Endodermal cell (in vitro differentiated cells): ENCODE results near the gene ZNHIT3. TPM values are rescaled to one million over a fixed set of nuclear protein-coding genes. Genes with fewer than 3 reads are reported as not detected.

Source experiments
- DNase-seq: peaks from one replicate; pipeline ENCODE4 v3.0.0-alpha.2; 2017
- H3K27ac ChIP-seq: 2 replicates; pipeline ENCODE4 v1.5.1; 2013; ENCODE audit warnings: mild to moderate bottlenecking, low read depth, low read length, moderate library complexity
- H3K27me3 ChIP-seq: 2 replicates; pipeline ENCODE4 v1.6.1; 2013; ENCODE audit warnings: mild to moderate bottlenecking, low read length, moderate library complexity; ENCODE audit not compliant: insufficient read depth, control insufficient read depth, poor library complexity, severe bottlenecking
- H3K36me3 ChIP-seq: 2 replicates; pipeline ENCODE4 v1.7.0; 2013; ENCODE audit warnings: mild to moderate bottlenecking, low read length, moderate library complexity; ENCODE audit not compliant: control insufficient read depth, insufficient read depth
- H3K4me1 ChIP-seq: one replicate; pipeline ENCODE4 v1.7.0; 2013; ENCODE audit warnings: low read length; ENCODE audit not compliant: control insufficient read depth, insufficient read depth
- H3K4me3 ChIP-seq: 2 replicates; pipeline ENCODE4 v1.5.1; 2013; ENCODE audit warnings: mild to moderate bottlenecking, low read length, moderate library complexity
- H3K9ac ChIP-seq: 2 replicates; pipeline ENCODE4 v1.6.1; 2013; ENCODE audit warnings: mild to moderate bottlenecking, low read length, moderate library complexity; ENCODE audit not compliant: poor library complexity, severe bottlenecking; ENCODE audit errors: extremely low read depth
- H3K9me3 ChIP-seq: 2 replicates; pipeline ENCODE4 v1.6.1; 2013; ENCODE audit warnings: mild to moderate bottlenecking, low read length, moderate library complexity; ENCODE audit not compliant: control insufficient read depth
- H3K27ac Mint-ChIP-seq: 2 replicates; pipeline ENCODE4 v1.8.0; 2020; ENCODE audit warnings: mixed read lengths
- H3K27me3 Mint-ChIP-seq: 2 replicates; pipeline ENCODE4 v1.8.0; 2021; ENCODE audit warnings: mild to moderate bottlenecking, mixed read lengths; ENCODE audit not compliant: insufficient read depth
- H3K36me3 Mint-ChIP-seq: 2 replicates; pipeline ENCODE4 v1.8.0; 2020; ENCODE audit warnings: low read depth, mixed read lengths
- H3K4me1 Mint-ChIP-seq: 2 replicates; pipeline ENCODE4 v1.8.0; 2020; ENCODE audit warnings: mixed read lengths
- H3K4me3 Mint-ChIP-seq: 2 replicates; pipeline ENCODE4 v1.8.0; 2020; ENCODE audit warnings: mild to moderate bottlenecking, moderate library complexity, mixed read lengths
- H3K9me3 Mint-ChIP-seq: 2 replicates; pipeline ENCODE4 v1.8.0; 2020; ENCODE audit warnings: mild to moderate bottlenecking, mixed read lengths
- WGBS, 2 experiments: methylation state at CpG; one replicate each; pipeline versions ENCODE4 v1.1.5 to v1.1.7; 2013; ENCODE audit warnings: missing lambda C conversion rate in 2 of 2, mixed read lengths in 1 of 2; ENCODE audit not compliant: insufficient coverage in 1 of 2, insufficient read length in 1 of 2; 5-methylcytosine and 5-hydroxymethylcytosine counted together
- total RNA-seq, 2 donors: library from RNA; stranded (reverse); fragmentation: NEBNext Ultra II Directional in 1 of 2; extraction: Animal tissue kit (Norgen Biotek cat#: 25700) in 1 of 2; gene quantifications; 2 replicates in 1 of 2; 3 replicates in 1 of 2; pipeline ENCODE4 v1.2.1, GENCODE V29; 2021
- TF ChIP-seq, protein P1 (sequence below): fragments of 200-600 bp; sonication (generic); conservative IDR thresholded peaks from 2 replicates; pipeline ENCODE4 v1.5.0; 2021; ENCODE audit warnings: antibody characterized with exemption, mild to moderate bottlenecking

ZNHIT3 gene
- total RNA-seq, 2 donors from 2014 or later = 59.6 to 67.3 TPM

- H3K27me3 ChIP-seq = no peaks in the 10 kb centered on the region
- H3K9me3 Mint-ChIP-seq = no peaks in the 10 kb centered on the region
- DNase-seq = peak; percentile 32
- no peaks in the 10 kb centered on the region for H3K4me1 Mint-ChIP-seq
- H3K27ac ChIP-seq = no peak overlapping the region
- no peaks in the 10 kb centered on the region for H3K9me3 ChIP-seq
- H3K27me3 Mint-ChIP-seq = no peaks in the 10 kb centered on the region
- peaks cover 65% of the 10 kb centered on the region for H3K36me3 Mint-ChIP-seq
- H3K4me3 ChIP-seq = no peak overlapping the region
- peaks cover 6% of the 10 kb centered on the region for H3K4me1 ChIP-seq
- H3K4me3 Mint-ChIP-seq = no peak overlapping the region
- no peak overlapping the region for H3K9ac ChIP-seq
- 96 to 100% methylated on average over 3 to 6 of the region's 6 CpGs for WGBS, 2 experiments
- H3K36me3 ChIP-seq = peaks cover 93% of the 10 kb centered on the region
- TF ChIP-seq, protein P1, sequence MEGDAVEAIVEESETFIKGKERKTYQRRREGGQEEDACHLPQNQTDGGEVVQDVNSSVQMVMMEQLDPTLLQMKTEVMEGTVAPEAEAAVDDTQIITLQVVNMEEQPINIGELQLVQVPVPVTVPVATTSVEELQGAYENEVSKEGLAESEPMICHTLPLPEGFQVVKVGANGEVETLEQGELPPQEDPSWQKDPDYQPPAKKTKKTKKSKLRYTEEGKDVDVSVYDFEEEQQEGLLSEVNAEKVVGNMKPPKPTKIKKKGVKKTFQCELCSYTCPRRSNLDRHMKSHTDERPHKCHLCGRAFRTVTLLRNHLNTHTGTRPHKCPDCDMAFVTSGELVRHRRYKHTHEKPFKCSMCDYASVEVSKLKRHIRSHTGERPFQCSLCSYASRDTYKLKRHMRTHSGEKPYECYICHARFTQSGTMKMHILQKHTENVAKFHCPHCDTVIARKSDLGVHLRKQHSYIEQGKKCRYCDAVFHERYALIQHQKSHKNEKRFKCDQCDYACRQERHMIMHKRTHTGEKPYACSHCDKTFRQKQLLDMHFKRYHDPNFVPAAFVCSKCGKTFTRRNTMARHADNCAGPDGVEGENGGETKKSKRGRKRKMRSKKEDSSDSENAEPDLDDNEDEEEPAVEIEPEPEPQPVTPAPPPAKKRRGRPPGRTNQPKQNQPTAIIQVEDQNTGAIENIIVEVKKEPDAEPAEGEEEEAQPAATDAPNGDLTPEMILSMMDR = no peak
- H3K27ac Mint-ChIP-seq = peak overlapping the region; percentile 23
These were observed 15.5 kb downstream of the ZNHIT3 start for GRCh38 chr17:36501963-36502362.

DNA sequence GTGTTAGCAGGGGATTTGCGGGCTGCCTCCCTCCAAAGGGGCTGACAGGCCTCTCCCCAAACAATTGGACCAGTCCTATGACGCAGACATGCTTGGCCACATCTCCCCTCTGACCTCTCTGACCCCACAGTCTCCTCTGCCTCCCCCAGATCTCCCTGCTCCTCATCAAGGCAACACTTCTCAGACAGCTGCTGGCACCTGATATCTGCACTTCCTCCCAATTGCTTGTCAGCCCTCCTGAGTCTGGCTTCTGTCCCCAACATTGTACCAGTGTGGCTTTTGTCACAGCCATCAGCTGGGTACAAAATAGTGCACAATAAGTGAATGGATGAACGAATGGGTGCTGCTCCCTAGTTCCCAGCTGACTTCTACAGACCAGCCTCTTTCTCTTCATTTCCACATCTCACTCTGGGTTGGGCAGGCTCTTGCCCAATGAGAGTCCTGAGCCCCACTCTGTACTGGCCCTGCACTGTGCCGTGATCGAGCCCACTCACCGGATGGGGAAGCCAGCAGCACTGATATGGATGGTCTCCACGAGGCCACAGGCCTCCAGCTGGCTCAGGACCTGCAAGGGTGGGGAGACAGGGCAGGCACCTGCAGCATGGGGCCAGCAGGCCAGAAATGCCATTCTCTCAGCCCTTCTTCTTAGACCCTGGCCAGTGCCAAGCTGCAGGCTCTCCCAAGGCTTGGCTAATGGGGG is 17.1 kb downstream of the ZNHIT3 start:
- Mint-ChIP-seq H3K27me3 (no peaks in the 10 kb centered on the region), H3K9me3 (no peaks in the 10 kb centered on the region), H3K4me1 (no peaks in the 10 kb centered on the region), H3K4me3 (no peak overlapping the region), H3K36me3 (peaks cover 58% of the 10 kb centered on the region), H3K27ac (peak overlapping the region; percentile 7)
- Histone ChIP-seq H3K4me3 (no peak overlapping the region), H3K36me3 (peaks cover 93% of the 10 kb centered on the region), H3K4me1 (peaks cover 6% of the 10 kb centered on the region), H3K27ac (no peak overlapping the region), H3K9me3 (no peaks in the 10 kb centered on the region), H3K27me3 (no peaks in the 10 kb centered on the region), H3K9ac (no peak overlapping the region)
- TF ChIP-seq, protein P1 = no peak
- 96 to 100% methylated on average over 3 to 7 of the region's 7 CpGs for WGBS, 2 experiments
- DNase-seq = peak; percentile 36

DNA sequence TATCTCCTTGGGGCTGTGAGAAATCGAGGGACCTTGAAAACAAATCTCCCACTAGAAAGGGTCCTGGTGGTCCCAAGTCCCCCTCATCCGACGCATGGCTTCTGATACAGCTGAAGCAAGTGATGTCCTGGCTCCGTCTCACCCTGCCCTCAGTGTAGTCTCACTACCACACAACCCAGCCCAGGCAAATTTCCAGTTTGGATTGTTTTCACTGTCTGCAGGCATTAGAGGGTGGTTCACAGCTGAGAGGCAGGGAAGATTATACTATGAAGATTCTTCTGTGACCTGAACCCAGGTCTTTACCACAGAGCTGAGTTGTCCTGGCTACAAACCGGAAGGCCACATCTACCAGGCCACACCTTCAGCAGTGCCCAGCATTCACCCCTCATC is 17.7 kb downstream of the ZNHIT3 start:
- Histone ChIP-seq H3K27me3 (no peaks in the 10 kb centered on the region), H3K4me1 (peaks cover 6% of the 10 kb centered on the region), H3K4me3 (no peak overlapping the region), H3K9me3 (no peaks in the 10 kb centered on the region), H3K36me3 (peaks cover 93% of the 10 kb centered on the region), H3K9ac (no peak overlapping the region), H3K27ac (no peak overlapping the region)
- H3K9me3 Mint-ChIP-seq = no peaks in the 10 kb centered on the region
- H3K27ac Mint-ChIP-seq = no peak overlapping the region
- no peaks in the 10 kb centered on the region for H3K4me1 Mint-ChIP-seq
- no peaks in the 10 kb centered on the region for H3K27me3 Mint-ChIP-seq
- H3K36me3 Mint-ChIP-seq = peaks cover 58% of the 10 kb centered on the region
- WGBS, 2 experiments = 94 to 100% methylated on average over 4 to 5 of the region's 5 CpGs
- DNase-seq = peak; percentile 26
- TF ChIP-seq, protein P1 = no peak
- no peak overlapping the region for H3K4me3 Mint-ChIP-seq
